ENCODE measurements around the gene GNG13.

GNG13 gene

DNA sequence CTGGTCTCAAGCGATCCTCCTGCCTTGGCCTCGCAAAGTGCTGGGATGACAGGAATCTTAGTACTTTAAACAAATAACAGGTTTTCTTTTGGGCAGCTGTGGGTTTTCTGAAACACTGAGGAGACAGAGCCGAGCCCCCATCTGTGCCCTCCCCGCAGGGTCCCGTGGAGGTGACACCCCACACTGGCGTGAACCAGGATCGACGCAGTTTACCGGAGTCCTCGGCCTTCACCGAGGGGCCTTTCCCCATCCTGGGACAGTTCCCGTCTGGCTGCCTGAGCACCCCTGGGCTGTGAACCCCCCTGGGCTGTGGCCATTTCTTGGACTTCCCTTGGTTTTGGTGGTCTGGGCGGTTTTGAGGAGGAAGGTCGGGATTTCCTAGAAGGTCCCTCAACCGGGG, 15.3 kb upstream of the GNG13 start:
- H3K4me3 ChIP-seq (ENCODE audit: low read depth, low read length): no peak overlapping the region

DNA sequence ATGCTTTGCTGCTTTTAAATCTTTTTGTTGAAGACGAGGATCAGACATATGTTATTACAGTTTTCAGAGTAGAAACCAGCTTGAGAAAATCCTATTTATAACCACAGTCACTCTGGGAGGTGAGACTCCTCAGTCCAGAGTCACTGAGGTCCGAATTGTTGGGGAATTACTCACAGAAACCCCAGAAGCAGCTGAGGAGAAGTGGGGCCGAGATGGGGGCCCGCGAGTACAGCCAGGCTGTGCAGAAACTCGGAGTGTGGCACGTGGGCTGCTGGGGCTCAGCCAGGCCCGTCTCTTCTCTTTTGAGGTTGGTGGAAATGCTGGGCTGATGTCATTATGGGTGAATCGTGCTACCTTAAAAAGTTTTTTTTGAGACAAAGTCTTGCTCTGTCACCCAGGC, 14.4 kb upstream of the GNG13 start:
- H3K4me3 ChIP-seq (ENCODE audit: low read depth, low read length): no peak overlapping the region

DNA sequence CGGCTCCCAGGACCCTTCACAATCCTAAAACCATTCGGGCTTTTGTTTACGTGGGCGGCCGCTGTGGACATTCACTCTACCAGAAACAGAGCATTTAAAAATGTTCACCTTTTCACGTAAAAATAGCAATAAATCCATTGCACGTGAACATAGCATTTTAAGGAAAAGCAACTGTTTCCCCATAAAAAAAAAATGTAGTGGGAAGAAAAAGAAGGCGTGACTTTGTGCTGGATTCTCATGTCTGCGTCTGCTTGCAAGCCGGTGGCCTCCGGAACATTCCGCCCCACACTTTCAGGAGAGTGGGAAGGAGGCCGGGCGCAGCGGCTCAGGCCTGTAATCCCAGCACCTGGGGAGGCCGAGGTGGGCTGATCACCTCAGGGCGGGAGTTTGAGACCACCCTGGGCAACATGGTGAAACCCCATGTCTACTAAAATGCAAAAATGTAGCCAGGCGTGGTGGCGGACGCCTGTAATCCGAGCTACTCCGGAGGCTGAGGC, 13.4 kb upstream of the GNG13 start:
- no peak overlapping the region for H3K4me3 ChIP-seq (ENCODE audit: low read depth, low read length)

DNA sequence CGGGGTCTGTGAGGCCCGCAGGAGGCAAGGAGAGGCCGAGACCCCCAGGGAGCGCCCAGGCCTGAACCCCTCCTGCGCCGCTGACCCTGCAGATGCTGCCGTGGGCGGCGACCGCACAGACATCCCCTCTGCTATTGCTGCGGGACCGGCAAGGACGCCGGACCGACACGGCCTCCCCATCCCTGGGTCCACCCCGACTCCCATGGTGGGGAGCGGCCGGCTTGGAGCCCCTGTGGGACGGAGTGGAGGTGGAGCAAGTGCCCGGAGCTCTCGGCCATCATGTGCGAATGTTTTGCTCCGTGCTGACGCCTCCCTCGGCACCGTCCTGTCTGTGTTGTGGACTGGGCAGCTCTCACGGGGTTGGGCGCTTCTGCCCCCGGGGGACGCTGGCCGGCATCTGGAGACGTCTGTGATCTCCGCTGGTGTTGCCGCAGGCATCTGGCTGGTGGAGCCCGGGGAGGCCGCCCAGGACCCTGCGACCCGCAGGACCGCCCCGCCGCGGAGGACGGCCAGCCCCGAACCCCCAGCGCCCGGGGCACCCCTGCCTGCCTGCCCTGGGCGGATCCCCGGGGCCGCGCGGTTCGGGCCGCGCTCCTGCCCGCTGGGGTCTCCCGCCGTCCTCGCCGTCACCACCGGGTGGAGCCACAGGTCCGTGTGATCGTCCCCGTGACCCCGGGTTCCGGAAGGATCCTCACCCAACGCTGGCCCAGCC, 12.8 kb upstream of the GNG13 start:
- H3K4me3 ChIP-seq (ENCODE audit: low read depth, low read length): no peak overlapping the region

DNA sequence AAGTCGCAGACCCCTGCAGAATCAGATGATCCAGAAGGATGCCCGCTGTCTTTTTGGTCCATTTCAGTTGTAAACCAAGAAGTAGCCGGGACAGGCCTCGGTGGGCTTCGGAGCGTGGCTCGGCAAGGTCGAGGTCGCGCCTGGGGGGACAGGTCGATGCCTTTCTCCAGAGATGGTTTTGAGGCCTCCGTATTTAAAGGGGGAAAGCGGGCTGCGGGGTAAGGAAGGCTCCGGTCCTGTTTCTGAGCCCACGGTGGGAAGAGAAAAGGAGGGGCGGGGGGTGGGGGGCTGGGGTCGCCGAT, 7.5 kb upstream of the GNG13 start:
- H3K4me3 ChIP-seq (ENCODE audit: low read depth, low read length): peak overlapping the region; percentile 51

DNA sequence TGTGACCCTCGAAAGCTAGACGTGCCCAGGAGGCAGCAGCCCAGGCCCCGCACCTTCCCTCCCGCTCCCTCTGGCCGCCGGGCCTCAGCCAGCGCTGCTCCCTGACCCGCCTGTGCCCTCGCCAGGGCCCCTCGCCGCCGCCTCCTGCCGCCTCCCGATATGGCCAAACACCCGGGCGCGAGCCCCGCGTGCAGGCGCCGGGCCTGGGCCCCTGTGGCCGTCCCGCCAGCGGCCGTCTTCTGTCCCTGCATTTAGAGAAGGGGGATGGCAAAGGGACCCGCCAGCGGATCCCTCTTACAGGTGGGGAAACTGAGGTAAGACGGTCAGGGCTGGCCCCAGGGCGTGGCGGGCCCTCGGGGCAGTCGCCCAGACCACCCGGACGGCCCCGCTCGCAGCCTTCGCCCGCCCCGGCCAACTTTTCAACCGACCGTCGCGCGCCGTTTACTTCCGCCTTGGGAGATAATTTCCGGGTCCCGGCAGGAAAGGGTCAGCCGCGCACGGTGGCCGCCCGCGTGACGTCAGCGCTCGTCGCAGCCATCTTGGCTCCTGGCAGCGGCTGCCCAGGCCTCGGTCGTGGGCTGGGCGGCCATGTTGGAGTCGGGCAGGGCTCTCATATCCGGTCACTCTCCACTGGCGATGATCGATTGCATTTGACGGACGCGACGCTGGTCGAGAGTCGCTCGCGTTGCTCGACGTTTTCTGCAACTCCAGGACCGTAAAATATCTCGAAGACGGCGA, 7.0 kb upstream of the GNG13 start:
- peak overlapping the region; percentile 51 for H3K4me3 ChIP-seq (ENCODE audit: low read depth, low read length)

DNA sequence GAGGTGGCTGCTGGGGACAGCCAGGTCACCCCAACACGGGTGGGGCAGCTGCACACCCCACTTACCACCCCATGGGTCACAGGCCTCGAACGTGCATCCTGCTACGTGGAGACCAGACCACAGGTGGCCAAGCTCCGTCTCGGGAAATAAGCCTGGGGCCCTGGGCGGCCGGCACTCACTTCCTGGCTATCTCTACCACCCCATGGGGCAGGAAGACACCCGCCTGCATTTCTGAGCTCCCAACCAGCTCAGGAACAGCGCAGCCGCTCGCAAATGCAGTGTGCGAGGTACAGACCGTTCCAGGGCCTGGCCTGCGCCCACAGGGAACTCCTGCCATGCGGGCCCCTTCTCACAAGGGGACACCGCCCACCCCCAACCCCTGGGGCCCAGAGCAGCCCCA, 4.9 kb upstream of the GNG13 start:
- no peak overlapping the region for H3K4me3 ChIP-seq (ENCODE audit: low read depth, low read length)

DNA sequence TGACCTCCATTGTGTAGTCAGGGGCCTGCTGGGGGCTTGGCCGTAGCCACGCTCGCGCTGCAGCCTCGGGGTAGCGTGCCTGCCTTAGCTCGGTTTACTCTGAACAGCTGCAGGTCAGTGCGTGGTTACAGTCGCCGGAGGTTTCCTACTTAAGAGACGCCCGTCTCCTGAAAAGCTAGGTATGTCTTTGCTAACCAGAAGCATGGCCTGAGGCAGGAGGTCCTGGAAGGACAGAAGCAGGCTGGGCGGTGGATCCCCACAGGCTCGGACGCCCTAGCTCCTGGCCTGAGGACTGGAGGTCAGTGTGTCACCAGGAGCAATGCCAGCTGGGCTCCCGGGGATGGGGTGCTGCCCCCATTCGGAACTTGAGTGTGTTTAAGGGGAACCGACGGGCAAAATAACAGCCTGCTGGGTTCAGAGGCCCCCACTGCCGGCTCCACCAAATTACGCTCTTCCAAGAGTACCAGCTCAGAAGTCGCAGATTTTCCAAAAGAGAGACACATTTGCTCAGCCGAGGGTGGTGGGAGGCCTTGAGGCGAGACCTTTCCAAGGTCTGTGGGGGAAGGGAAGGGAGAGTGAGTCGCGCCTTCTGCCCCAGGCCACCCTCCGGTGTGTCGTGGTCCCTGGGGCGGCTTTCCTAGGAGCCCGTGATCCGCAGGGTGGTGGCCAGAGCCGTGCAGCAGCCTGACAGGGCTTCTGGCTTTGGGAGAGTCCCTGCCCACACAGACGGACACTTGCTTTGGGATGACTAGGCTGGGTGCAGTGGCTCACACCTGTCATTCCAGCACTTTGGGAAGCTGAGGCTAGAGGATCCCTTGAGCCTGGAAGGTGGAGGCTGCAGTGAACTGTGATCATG, 3.9 kb upstream of the GNG13 start:
- no peak overlapping the region for H3K4me3 ChIP-seq (ENCODE audit: low read depth, low read length)

DNA sequence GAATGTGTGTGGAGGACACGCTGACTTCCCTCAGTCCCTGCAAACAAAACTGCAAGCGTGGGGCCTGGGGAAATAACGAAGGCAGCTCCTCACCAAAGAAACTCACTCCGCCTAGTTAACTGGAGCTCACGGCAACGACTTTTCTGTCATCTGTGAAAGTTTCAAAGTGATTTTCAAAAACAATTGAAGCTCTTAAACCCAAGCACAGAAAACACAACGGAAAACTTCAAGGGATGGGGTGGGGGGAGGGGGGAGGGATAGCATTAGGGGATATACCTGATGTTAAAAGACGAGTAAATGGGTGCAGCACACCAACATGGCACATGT, 3.2 kb upstream of the GNG13 start:
- no peak overlapping the region for H3K4me3 ChIP-seq (ENCODE audit: low read depth, low read length)

DNA sequence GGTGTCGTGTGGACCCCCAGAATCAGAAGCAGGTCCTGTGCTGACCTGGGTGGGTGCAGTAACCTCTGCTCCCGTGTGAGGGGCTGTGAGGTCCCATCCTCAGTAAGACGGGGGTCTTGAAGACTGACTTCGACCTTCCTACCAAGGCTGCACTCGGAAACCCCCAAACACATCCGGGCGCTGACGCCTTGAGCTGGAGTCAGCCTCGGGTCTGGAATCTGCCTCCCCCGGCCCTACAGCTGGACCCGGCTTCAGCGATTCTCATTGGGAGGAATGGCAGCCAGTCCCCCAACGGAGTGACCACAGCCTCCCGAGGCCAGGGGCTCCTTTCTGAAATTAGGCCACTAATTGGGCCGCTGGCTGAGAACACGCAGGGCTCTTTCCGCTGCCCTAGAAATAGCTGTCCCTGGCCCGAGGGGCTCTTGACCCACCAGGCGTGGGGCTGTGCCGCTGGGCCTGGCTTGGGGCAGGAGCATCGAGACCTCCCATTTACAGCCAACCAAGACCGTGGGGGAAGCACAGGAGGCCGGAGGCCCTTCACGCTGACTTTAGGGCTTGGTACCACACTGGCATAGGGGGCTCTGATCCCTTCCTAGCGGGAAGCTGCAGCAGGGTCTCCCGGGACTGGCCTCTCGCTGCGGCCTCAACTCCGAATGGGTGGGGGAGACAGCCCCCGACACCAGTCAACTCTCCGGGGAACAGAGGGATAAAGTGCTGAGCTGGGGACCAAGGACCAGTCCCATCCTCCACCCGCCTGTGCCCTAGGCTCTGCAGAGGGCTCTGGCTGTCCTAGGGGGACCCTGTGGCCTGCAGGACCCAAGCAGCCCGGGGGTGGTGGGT, 2.6 kb upstream of the GNG13 start:
- H3K4me3 ChIP-seq (ENCODE audit: low read depth, low read length): no peak overlapping the region

DNA sequence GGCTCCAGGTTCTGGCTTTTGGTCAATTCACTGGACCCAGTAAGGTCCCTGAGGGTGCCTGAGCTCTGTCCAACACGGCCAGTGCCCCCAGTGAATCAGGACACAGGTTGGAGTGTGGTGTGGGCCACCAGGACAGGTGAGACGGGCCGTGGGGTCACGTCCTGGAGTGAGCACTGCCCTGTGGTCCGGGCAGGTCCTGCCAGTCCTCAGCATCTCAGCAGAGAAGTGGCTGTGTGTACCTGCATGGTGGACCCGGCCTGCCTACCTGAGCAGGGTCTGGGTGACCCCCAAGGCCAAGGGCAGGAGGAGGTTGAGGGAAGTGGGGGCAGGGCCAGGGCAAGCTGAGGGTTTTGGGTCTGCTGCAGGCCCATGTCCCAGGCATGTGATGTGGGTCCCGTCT, 1.9 kb upstream of the GNG13 start:
- H3K4me3 ChIP-seq (ENCODE audit: low read depth, low read length): no peak overlapping the region

DNA sequence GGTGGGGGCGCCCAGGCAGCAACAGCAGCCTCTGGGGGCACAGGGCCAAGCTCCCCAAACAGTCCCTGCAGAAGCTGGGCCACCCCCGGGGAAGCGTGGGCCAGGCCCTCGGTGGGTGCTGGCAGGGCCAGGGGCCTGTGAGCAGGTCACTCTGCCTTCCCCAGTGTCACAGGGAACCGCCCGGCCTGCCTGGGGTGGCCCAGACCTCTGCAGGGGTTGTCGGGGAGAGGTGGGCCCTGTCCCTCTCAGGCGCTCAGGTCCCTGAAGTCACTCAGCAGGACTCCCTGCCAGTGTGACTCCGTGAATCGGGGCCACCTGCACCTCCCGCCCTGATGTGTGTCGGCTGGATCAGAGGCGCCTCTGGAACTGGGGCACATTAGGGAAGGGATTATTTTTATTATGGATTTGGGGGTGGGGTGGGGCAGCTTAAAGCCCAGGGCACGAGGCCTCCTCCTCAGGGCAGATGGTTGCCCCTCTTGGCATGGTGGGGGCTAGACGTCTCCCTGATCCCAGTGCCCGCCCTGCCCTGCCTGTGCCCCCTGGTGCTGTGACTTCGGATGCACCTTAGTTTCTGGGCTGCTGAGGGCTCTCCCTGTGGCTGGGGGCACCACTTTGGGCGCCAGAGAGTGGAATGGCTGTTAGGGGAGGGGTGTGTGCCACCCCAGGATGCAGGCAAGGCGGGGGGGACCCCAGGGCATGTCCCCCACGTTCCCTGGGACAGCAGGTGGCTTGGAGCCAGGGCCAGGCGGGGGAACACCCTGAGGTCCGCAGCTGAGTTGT, 1.2 kb upstream of the GNG13 start:
- no peak overlapping the region for H3K4me3 ChIP-seq (ENCODE audit: low read depth, low read length)

DNA sequence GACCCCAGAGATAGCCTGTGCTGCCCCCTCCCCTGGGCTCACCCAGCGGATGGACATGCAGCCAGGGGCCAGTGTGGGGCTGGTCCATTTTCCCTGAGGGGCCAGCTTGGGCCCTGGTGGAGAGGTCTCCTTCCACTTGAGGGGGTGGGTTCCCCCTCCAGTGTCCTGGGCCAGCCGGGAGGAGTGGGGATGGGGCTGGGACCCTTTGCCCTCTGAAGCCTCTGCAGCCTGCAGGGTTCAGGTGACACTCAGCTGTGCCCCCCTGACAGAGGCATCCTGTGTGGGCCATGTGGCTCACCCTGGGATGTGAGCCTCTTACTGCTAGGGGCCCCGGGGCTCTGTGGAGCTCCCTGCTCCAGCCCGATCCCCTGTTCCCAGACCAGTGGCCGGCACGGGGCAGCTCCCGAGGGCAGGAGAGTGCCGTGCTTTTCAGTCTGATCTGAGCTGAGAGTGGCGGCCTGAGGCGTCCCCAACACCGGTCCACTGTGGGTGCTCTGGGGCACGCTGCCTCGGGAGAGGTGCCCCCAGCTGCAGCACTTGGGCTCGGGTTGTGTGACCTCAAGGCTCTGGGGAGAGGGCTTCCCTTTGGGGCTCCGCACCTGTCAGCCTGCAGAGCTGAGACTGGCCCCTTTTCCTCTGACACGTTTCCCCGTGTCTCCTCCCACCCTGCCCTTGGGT, 439 bp upstream of the GNG13 start:
- no peak overlapping the region for H3K4me3 ChIP-seq (ENCODE audit: low read depth, low read length)

DNA sequence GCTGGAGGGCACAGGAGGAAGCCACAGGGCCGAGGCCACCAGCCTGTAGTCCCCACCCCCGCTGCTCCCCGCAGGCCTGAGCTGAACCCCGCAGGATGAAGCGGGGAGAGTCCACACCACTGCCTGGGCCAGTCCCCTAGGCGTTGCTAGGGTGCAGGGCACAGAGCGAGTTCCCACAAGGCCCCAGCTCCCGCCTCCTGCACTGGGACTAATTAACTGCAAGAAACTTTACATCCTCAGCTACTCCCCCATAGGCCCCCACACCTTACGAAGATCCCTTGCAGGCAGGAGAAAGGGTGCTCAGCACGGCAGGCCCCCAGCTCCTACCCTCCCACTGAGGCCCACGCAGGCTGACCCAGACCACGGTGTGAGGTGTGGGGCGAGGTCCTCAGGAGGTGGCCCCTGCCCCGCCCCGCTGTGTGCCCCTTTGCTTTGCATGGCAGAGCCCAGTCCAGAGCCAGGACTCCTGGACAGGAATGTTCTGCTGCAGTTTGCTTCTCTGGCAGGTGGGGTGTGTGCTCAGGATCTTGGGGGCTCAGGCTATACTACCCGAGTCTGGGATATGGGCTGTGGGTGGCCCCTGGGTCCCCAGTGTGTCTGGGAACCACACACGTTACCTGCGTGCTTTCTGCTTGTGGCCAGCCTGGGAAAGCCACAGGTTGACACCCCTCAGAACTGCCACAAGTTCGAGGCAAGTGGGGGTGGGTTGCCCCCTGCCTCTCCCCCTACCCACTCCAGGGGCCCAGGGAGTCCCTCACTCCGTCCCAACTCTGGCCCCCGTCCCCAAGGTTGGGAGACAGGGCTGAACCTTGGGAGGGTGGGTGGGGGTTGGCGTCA, 1.2 kb downstream of the GNG13 start:
- no peak overlapping the region for H3K4me3 ChIP-seq (ENCODE audit: low read depth, low read length)

DNA sequence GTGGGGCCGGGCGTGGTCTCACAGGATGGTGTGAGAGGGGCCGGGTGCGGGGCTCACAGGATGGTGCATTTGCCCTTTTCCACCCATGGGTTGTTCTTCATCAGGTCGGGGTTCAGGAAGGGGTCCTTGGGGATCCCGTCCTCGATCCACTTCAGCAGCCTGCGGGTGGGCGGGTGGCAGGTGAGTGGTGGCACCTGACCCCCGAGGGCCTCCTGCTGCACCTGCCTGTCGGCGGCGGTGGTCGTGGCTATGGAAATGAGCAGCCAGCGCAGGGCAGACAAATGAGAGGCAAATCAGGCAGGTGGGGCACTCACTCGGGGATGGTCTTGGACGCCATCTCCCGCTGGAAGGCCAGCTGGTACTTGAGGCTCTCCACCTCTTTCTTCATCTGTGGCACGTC, 1.9 kb downstream of the GNG13 start:
- no peak overlapping the region for H3K4me3 ChIP-seq (ENCODE audit: low read depth, low read length)

DNA sequence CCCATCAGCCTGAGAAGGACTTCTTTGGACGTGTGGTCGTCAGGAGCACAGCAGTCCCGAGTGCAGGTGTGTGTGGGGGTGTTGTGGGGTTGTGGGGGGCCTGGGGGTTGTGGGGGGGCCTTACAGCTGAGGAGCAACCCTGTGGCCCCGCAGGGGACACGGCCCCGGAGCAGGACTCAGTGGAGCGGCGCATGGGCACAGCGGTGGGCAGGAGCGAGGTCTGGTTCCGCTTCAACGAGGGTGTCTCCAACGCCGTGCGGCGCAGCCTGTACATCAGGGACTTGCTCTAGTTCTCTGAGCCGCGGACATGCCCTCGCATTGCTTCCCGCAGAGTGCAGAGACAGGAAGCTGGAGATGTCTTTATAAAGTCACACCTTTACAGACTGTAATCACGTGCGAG, 2.8 kb downstream of the GNG13 start:
- H3K4me3 ChIP-seq (ENCODE audit: low read depth, low read length): no peak overlapping the region

DNA sequence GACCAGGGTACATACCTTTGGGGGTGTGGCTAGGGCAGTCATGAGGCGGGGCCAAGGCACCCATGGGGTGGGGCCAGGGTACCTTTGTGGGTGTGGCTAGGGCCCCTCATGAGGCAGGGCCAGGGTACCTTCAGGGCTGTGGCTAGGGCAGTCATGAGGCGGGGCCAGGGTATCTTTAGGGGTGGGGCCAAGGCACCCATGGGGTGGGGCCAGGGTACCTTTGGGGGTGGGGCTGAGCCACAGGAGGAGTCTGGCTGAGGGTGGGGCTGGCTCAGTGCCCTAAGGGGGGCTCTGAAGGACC, 3.5 kb downstream of the GNG13 start:
- H3K4me3 ChIP-seq (ENCODE audit: low read depth, low read length): no peak overlapping the region

DNA sequence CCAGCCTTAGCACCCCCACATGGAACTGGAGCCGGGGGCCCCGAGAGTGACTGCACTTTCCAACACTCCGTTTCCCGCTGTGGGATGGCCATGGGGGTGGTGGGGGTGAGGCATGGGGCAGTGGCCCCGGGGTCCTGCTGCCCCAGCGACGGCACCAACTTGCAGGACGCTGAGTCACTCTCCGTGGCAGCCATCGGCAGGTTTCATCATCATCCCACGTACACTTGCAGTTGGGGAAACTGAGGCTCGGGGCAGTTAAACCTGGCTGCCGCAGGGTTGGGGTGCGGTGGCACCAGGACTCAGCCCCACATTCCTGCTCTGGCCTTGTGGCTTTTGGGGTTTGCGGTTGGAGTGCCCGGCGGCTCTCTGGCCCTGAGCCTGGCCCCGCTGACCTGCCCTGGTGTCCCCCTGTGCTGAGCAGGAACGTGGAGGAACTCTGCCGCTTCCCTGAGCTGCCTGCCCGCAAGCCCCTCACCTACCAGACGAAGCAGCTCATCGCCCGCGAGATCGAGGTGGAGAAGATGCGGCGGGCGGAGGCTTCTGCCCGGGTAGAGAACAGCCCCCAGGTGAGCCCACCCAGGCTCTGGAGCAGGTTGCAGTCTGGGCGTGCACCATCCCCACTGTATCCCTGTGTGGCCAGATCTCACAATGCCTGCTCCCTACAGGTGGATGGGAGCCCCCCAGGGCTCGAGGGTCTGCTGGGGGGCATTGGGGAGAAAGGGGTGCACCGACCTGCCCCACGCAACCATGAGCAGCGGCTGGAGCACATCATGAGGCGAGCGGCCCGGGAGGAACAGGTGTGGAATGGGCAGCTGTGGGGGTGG, 4.0 kb downstream of the GNG13 start:
- H3K4me3 ChIP-seq (ENCODE audit: low read depth, low read length): no peak overlapping the region
